Measurements from ENCODE around the gene IL9.

The IL9 gene

GRCh38 chr5:135883441-135883840 lies 12.2 kb downstream of the IL9 start:
- no peaks in the 10 kb centered on the region for H3K9me3 Mint-ChIP-seq

GRCh38 chr5:135883026-135883425 lies 12.6 kb downstream of the IL9 start:
- Mint-ChIP-seq H3K9me3 (no peaks in the 10 kb centered on the region), H3K27ac (no peak overlapping the region), H3K27me3 (ENCODE audit: low read depth) (peaks cover 18% of the 10 kb centered on the region), H3K4me1 (ENCODE audit: low read depth) (peaks cover 5% of the 10 kb centered on the region), H3K4me3 (no peak overlapping the region), H3K36me3 (ENCODE audit: low read depth) (no peaks in the 10 kb centered on the region)

More at GRCh38 chr5:135883441-135883840, 12.2 kb downstream of the IL9 start:
- H3K4me1 Mint-ChIP-seq (ENCODE audit: low read depth): peaks cover 5% of the 10 kb centered on the region
- no peak overlapping the region for H3K4me3 Mint-ChIP-seq
- H3K36me3 Mint-ChIP-seq (ENCODE audit: low read depth): no peaks in the 10 kb centered on the region
- H3K27me3 Mint-ChIP-seq (ENCODE audit: low read depth): peaks cover 18% of the 10 kb centered on the region
- no peak overlapping the region for H3K27ac Mint-ChIP-seq

GRCh38 chr5:135881819-135882218 lies 13.8 kb downstream of the IL9 start:
- no peaks in the 10 kb centered on the region for H3K9me3 Mint-ChIP-seq
- H3K27me3 Mint-ChIP-seq (ENCODE audit: low read depth): peaks cover 10% of the 10 kb centered on the region
- no peaks in the 10 kb centered on the region for H3K4me1 Mint-ChIP-seq (ENCODE audit: low read depth)
- no peak overlapping the region for H3K4me3 Mint-ChIP-seq
- no peaks in the 10 kb centered on the region for H3K36me3 Mint-ChIP-seq (ENCODE audit: low read depth)
- no peak overlapping the region for H3K27ac Mint-ChIP-seq

GRCh38 chr5:135881244-135881643 lies 14.4 kb downstream of the IL9 start:
- Mint-ChIP-seq H3K36me3 (ENCODE audit: low read depth) (no peaks in the 10 kb centered on the region), H3K4me1 (ENCODE audit: low read depth) (no peaks in the 10 kb centered on the region), H3K27ac (no peak overlapping the region), H3K9me3 (no peaks in the 10 kb centered on the region), H3K27me3 (ENCODE audit: low read depth) (peaks cover 10% of the 10 kb centered on the region), H3K4me3 (no peak overlapping the region)

DNA sequence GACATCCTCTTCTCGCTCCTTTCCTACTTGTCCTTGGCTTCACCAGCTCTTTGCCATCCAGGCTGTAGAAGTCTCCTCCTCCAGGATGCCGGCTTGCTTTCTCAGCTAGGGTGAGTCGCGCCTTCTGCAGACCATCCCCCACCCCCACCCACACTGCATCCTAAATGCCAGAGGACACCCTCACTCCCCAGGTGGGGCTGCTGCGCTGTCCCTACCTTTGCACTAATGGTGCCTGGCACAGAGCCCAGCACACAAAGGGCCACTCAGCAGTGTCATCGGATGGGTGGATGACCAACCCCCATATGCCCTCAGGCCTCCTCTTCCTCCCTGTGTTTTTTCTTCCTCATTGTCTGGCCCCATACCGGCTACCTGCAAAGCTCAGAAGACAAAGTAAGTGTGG lies 14.8 kb downstream of the IL9 start:
- Mint-ChIP-seq H3K27me3 (ENCODE audit: low read depth) (peaks cover 10% of the 10 kb centered on the region), H3K36me3 (ENCODE audit: low read depth) (no peaks in the 10 kb centered on the region), H3K9me3 (no peaks in the 10 kb centered on the region), H3K4me3 (no peak overlapping the region), H3K27ac (no peak overlapping the region), H3K4me1 (ENCODE audit: low read depth) (no peaks in the 10 kb centered on the region)

- no peaks in the 10 kb centered on the region for H3K36me3 Mint-ChIP-seq (ENCODE audit: low read depth)
- H3K27me3 Mint-ChIP-seq (ENCODE audit: low read depth): peaks cover 9% of the 10 kb centered on the region
- H3K27ac Mint-ChIP-seq: no peak overlapping the region
- H3K4me3 Mint-ChIP-seq: no peak overlapping the region
- no peaks in the 10 kb centered on the region for H3K9me3 Mint-ChIP-seq
- H3K4me1 Mint-ChIP-seq (ENCODE audit: low read depth): no peaks in the 10 kb centered on the region
Measured at GRCh38 chr5:135880278-135880677, 15.4 kb downstream of the IL9 start.

DNA sequence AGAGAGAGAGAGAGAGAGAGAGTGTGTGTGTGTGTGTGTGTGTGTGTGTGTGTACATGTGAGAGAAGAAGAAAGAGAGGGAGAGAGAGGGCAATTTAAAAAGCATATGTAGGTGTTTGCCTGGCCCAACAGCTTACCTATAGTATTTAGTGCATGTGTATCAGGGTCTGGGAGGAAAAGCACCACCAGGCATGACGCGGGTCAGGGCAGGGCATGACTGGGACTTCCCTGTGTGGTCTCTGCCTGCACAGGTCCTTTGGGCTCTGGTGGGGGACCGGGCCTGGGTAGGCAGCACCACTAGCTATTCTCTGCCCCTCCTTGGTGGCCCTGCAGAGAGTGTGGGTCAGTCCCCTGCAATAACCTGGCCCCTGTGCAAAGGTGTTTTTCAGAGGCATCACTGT lies 16.1 kb downstream of the IL9 start:
- Mint-ChIP-seq H3K36me3 (ENCODE audit: low read depth) (no peaks in the 10 kb centered on the region), H3K4me1 (ENCODE audit: low read depth) (no peaks in the 10 kb centered on the region), H3K4me3 (no peak overlapping the region), H3K9me3 (no peaks in the 10 kb centered on the region), H3K27me3 (ENCODE audit: low read depth) (peaks cover 6% of the 10 kb centered on the region), H3K27ac (no peak overlapping the region)

- Mint-ChIP-seq H3K4me1 (ENCODE audit: low read depth) (no peaks in the 10 kb centered on the region), H3K27me3 (ENCODE audit: low read depth) (peaks cover 6% of the 10 kb centered on the region), H3K9me3 (no peaks in the 10 kb centered on the region), H3K27ac (no peak overlapping the region), H3K4me3 (no peak overlapping the region), H3K36me3 (ENCODE audit: low read depth) (no peaks in the 10 kb centered on the region)
Measured at GRCh38 chr5:135878156-135878620, 17.5 kb downstream of the IL9 start.

- Mint-ChIP-seq H3K4me1 (ENCODE audit: low read depth) (no peaks in the 10 kb centered on the region), H3K36me3 (ENCODE audit: low read depth) (no peaks in the 10 kb centered on the region), H3K27ac (no peak overlapping the region), H3K9me3 (no peaks in the 10 kb centered on the region), H3K27me3 (ENCODE audit: low read depth) (peaks cover 6% of the 10 kb centered on the region), H3K4me3 (no peak overlapping the region)
Measured at GRCh38 chr5:135877570-135878155, 18.0 kb downstream of the IL9 start.

- no peaks in the 10 kb centered on the region for H3K9me3 Mint-ChIP-seq
- H3K36me3 Mint-ChIP-seq (ENCODE audit: low read depth): no peaks in the 10 kb centered on the region
- H3K27me3 Mint-ChIP-seq (ENCODE audit: low read depth): peaks cover 6% of the 10 kb centered on the region
- no peak overlapping the region for H3K27ac Mint-ChIP-seq
- H3K4me1 Mint-ChIP-seq (ENCODE audit: low read depth): no peaks in the 10 kb centered on the region
- no peak overlapping the region for H3K4me3 Mint-ChIP-seq
Measured at GRCh38 chr5:135876146-135876545, 19.5 kb downstream of the IL9 start.

DNA sequence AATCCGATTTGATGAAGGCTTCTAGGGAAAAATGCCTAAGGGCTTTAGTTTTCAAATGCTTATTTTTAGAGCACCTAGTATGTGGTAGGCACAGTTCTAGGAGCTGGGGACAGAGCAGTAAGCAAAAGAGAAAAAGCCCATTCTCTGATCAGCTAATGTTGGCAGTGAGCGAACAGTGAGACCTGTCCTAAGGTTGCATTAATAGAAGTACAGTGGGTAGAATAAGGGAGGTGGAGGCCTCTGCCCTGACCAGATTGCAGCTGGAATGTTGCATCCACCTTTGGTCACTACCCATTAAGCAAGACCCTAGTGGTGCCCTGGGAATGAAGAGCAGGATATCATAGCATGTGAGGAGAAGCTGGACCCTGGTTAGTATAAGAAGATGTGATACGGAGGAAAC lies 20.1 kb downstream of the IL9 start:
- no peak overlapping the region for H3K27ac Mint-ChIP-seq
- H3K36me3 Mint-ChIP-seq (ENCODE audit: low read depth): no peaks in the 10 kb centered on the region
- no peak overlapping the region for H3K4me3 Mint-ChIP-seq
- no peaks in the 10 kb centered on the region for H3K4me1 Mint-ChIP-seq (ENCODE audit: low read depth)
- H3K9me3 Mint-ChIP-seq: no peaks in the 10 kb centered on the region
- peaks cover 4% of the 10 kb centered on the region for H3K27me3 Mint-ChIP-seq (ENCODE audit: low read depth)

DNA sequence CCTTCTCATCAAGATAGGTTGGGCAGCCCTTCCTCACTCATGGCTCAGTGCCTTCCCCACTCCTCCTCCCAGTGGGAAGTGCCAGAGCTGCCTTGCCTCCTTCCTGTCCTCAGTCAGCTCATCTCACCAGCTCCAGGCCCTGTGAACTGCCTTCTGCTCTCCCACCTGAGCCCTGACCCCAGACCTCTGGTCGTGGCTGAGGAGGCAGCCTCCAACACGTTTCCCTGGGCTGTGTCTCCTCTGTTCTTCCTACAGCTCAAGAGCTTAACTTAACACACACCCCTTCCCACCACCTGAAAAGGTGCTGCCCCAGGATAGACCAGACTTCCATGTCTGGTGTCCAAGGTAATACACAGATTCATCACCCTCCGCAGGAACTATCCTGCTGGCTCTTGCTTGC lies 21.2 kb downstream of the IL9 start:
- H3K27me3 Mint-ChIP-seq (ENCODE audit: low read depth): no peaks in the 10 kb centered on the region
- no peak overlapping the region for H3K27ac Mint-ChIP-seq
- no peaks in the 10 kb centered on the region for H3K4me1 Mint-ChIP-seq (ENCODE audit: low read depth)
- H3K9me3 Mint-ChIP-seq: no peaks in the 10 kb centered on the region
- H3K36me3 Mint-ChIP-seq (ENCODE audit: low read depth): no peaks in the 10 kb centered on the region
- no peak overlapping the region for H3K4me3 Mint-ChIP-seq

DNA sequence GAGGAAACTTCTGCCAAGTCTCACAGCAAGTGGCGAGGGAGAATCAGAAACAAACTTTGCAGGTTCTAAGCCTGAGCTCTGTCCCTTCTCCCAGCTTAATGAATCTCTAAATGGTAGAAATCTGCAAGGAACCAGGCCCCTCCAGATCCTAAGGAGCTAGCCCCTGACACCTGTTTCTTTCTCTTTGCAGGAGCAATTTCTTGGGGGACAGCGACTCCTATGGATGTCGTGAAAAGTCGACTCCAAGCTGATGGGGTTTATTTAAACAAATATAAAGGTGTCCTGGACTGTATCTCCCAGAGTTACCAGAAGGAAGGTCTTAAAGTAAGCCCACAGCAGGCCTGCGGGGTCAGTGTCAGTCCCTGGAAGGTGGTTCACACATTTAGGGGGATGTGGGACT lies 21.8 kb downstream of the IL9 start:
- no peaks in the 10 kb centered on the region for H3K4me1 Mint-ChIP-seq (ENCODE audit: low read depth)

DNA sequence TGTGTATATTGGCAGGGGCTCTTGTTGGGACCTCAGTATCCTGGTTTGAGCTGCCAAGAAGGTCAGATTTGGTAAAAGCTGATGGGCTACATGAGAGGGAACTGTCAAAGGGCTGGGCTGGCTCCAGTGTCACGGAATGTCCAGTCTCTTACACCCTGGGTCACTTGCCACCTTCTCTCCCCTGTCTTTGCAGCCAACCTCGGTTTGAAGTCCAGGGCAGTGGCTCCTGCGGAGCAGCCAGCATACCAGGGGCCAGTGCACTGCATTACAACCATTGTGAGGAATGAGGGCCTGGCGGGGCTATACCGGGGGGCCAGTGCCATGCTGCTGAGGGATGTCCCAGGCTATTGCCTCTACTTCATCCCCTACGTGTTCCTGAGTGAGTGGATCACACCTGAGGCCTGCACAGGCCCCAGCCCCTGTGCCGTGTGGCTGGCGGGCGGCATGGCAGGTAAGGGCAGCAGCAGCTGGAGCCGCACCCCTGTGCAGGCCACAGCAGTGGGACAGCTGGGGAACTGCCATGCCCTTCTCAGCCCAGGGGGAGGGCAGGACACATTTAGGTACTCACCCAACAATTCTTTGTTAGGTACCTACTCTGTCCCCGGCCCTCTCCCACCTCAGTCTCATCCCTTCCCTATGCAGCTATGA lies 24.2 kb downstream of the IL9 start:
- Mint-ChIP-seq H3K9me3 (no peaks in the 10 kb centered on the region), H3K4me1 (ENCODE audit: low read depth) (no peaks in the 10 kb centered on the region), H3K27me3 (ENCODE audit: low read depth) (no peaks in the 10 kb centered on the region), H3K4me3 (no peak overlapping the region), H3K27ac (no peak overlapping the region), H3K36me3 (ENCODE audit: low read depth) (no peaks in the 10 kb centered on the region)

More for the DNA sequence above, 21.8 kb downstream of the IL9 start:
- Mint-ChIP-seq H3K27ac (no peak overlapping the region), H3K4me3 (no peak overlapping the region), H3K9me3 (no peaks in the 10 kb centered on the region), H3K27me3 (ENCODE audit: low read depth) (no peaks in the 10 kb centered on the region), H3K36me3 (ENCODE audit: low read depth) (no peaks in the 10 kb centered on the region)

- H3K9me3 Mint-ChIP-seq: no peaks in the 10 kb centered on the region
- no peaks in the 10 kb centered on the region for H3K36me3 Mint-ChIP-seq (ENCODE audit: low read depth)
- H3K4me3 Mint-ChIP-seq: no peak overlapping the region
- H3K4me1 Mint-ChIP-seq (ENCODE audit: low read depth): no peaks in the 10 kb centered on the region
- no peaks in the 10 kb centered on the region for H3K27me3 Mint-ChIP-seq (ENCODE audit: low read depth)
- H3K27ac Mint-ChIP-seq: no peak overlapping the region
Measured at GRCh38 chr5:135869935-135870334, 25.7 kb downstream of the IL9 start.
